GM23248 (cell line): ENCODE data around the gene PRKCB. TPM values are rescaled to one million over a fixed set of nuclear protein-coding genes. Genes with fewer than 3 reads are reported as not detected.

Experiments used
- DNase-seq: peaks from one replicate; pipeline ENCODE4 v3.0.0-alpha.2; 2015
- H2AFZ ChIP-seq: fragments of 200-600 bp; sonication (generic); 2 replicates; pipeline ENCODE4 v1.6.1; 2016; ENCODE audit warnings: antibody characterized with exemption
- H3F3A ChIP-seq: fragments of 200-600 bp; sonication (generic); 2 replicates; pipeline ENCODE4 v1.6.1; 2016; ENCODE audit warnings: mild to moderate bottlenecking, antibody characterized with exemption, mixed run types; ENCODE audit not compliant: insufficient read depth
- H3K27ac ChIP-seq: fragments of 200-600 bp; sonication (generic); 2 replicates; pipeline ENCODE4 v1.5.1; 2016; ENCODE audit warnings: mild to moderate bottlenecking
- H3K27me3 ChIP-seq: fragments of 200-600 bp; sonication (generic); replicated peaks from 2 replicates; pipeline ENCODE4 v1.6.1; 2016; ENCODE audit warnings: mild to moderate bottlenecking; ENCODE audit not compliant: insufficient read depth
- H3K36me3 ChIP-seq: fragments of 200-600 bp; sonication (generic); 2 replicates; pipeline ENCODE4 v1.6.1; 2016; ENCODE audit warnings: low read depth, mild to moderate bottlenecking
- H3K4me1 ChIP-seq: fragments of 200-600 bp; sonication (generic); 2 replicates; pipeline ENCODE4 v1.6.1; 2016; ENCODE audit warnings: mild to moderate bottlenecking; ENCODE audit not compliant: insufficient read depth
- H3K4me2 ChIP-seq: fragments of 200-600 bp; sonication (generic); one replicate; pipeline ENCODE4 v1.6.1; 2016; ENCODE audit warnings: mild to moderate bottlenecking; ENCODE audit not compliant: unreplicated experiment
- H3K4me3 ChIP-seq: fragments of 200-600 bp; sonication (generic); 2 replicates; pipeline ENCODE4 v1.5.1; 2016; ENCODE audit warnings: mild to moderate bottlenecking
- H3K79me2 ChIP-seq: fragments of 200-600 bp; sonication (generic); 2 replicates; pipeline ENCODE4 v1.6.1; 2016; ENCODE audit warnings: mild to moderate bottlenecking; ENCODE audit not compliant: insufficient read depth
- H3K9ac ChIP-seq: fragments of 200-600 bp; sonication (generic); 2 replicates; pipeline ENCODE4 v1.6.1; 2016; ENCODE audit warnings: mild to moderate bottlenecking
- H3K9me2 ChIP-seq: fragments of 200-600 bp; sonication (generic); 2 replicates; pipeline ENCODE4 v1.6.1; 2016; ENCODE audit warnings: mixed run types, mild to moderate bottlenecking, moderate library complexity; ENCODE audit not compliant: insufficient read depth
- H3K9me3 ChIP-seq: fragments of 200-600 bp; sonication (generic); one replicate; pipeline ENCODE4 v1.6.1; 2017; ENCODE audit warnings: low read depth
- H4K20me1 ChIP-seq: fragments of 200-600 bp; sonication (generic); 2 replicates; pipeline ENCODE4 v1.6.0; 2016; ENCODE audit not compliant: insufficient read depth
- EZH2 ChIP-seq: fragments of 200-600 bp; sonication (generic); IDR thresholded peaks from 2 replicates; pipeline ENCODE4 v1.6.1; 2018; ENCODE audit warnings: antibody characterized with exemption, mild to moderate bottlenecking; ENCODE audit not compliant: insufficient read depth, poor library complexity, severe bottlenecking
- EZH2phosphoT487 ChIP-seq: fragments of 200-600 bp; sonication (generic); IDR thresholded peaks from 2 replicates; pipeline ENCODE4 v1.6.1; 2018; ENCODE audit warnings: antibody characterized with exemption, moderate library complexity, mild to moderate bottlenecking, low read depth; ENCODE audit not compliant: insufficient read depth
- WGBS, 2 experiments: methylation state at CpG; one replicate each; pipeline ENCODE4 v1.1.6; 2015 to 2017; ENCODE audit warnings: low lambda C conversion rate in 2 of 2, low coverage in 1 of 2; ENCODE audit errors: missing lambda C conversion rate in 2 of 2; 5-methylcytosine and 5-hydroxymethylcytosine counted together
- in situ Hi-C: fragments of 300-500 bp; cut with MboI; formaldehyde crosslinking; loops from 2 replicates; pipeline ENCODE4 v1.15.0; 2020
- polyA plus RNA-seq: library from polyadenylated mRNA; unstranded; fragments of >200 nt; fragmentation: Nextera tagmentation; extraction: Ambion mirVana; gene quantifications from 2 replicates; pipeline ENCODE4 v1.2.1, GENCODE V29; 2016
- total RNA-seq: library from RNA; depleted of rRNA; stranded (reverse); fragments of >200 nt; shearing (Covaris generic); gene quantifications from 2 replicates; pipeline ENCODE4 v1.2.3, GENCODE V29; 2014

PRKCB gene
- total and polyA plus RNA-seq, 2 experiments from 2014 or later: not detected

DNA sequence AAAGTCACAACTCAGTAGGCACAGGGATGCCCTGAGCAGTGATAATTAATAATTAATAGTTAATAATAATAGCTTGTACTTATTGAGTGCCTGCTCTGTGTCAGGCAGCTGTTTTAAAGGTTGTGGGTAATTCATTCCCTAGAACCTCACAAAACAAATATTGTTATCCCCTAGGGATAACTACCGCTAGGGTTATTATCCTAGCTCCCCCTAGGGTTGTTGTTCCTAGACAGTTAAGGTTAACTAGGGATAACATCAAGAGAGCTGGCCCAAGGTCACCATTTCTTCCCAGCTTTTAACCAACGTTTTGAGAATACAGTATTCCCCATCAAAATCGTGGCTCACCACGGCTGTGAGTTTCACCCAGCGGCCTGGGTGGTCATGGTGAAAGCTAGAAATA is 180.1 kb downstream of the PRKCB start:
- no peak overlapping the region for H3K9ac ChIP-seq
- H3K27ac ChIP-seq: no peak overlapping the region
- H3K9me3 ChIP-seq: no peaks in the 10 kb centered on the region
- no peaks in the 10 kb centered on the region for H3F3A ChIP-seq
- no peaks in the 10 kb centered on the region for H4K20me1 ChIP-seq
- in situ Hi-C loops: loop anchor here (10.0 kb wide), 1 partner anchor 211 kb away; no protein-coding TSS in a partner anchor
- H3K4me2 ChIP-seq: no peak overlapping the region
- WGBS, 2 experiments: 1 to 5% methylated on average over 5 of the region's 5 CpGs
- no peak overlapping the region for H3K4me3 ChIP-seq
- no peak for DNase-seq
- no peaks in the 10 kb centered on the region for H3K79me2 ChIP-seq
- H3K4me1 ChIP-seq: no peaks in the 10 kb centered on the region
- H3K36me3 ChIP-seq: no peaks in the 10 kb centered on the region
- no peaks in the 10 kb centered on the region for H3K9me2 ChIP-seq
- no peak overlapping the region for H2AFZ ChIP-seq
- no peak for TF ChIP-seq EZH2phosphoT487
- no peak for TF ChIP-seq EZH2
- H3K27me3 ChIP-seq: no peaks in the 10 kb centered on the region

DNA sequence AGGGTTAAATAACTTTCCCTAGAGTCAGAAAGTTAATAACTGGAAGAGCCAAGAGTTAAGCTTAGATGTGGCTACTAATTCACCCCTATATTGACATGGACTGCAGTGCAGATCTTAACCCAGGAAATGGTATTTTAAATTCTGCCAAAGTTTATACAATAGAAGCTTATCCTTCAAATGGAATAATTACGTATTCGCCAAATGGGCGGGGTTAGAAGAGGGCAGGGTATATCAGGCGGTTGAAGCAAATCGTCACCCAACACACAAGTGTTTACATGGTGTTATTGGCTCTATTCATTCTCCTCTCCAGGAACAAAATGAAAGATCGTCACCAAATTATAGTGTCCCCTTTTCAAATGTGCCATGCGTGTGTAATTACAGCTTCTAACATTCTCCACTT is 182.7 kb downstream of the PRKCB start:
- H3F3A ChIP-seq: no peaks in the 10 kb centered on the region
- H3K9me3 ChIP-seq: no peaks in the 10 kb centered on the region
- in situ Hi-C loops: loop anchor here (10.0 kb wide), 1 partner anchor 214 kb away; no protein-coding TSS in a partner anchor
- no peaks in the 10 kb centered on the region for H3K4me1 ChIP-seq
- no peaks in the 10 kb centered on the region for H3K79me2 ChIP-seq
- no peak overlapping the region for H3K4me2 ChIP-seq
- no peak overlapping the region for H3K27ac ChIP-seq
- no peak overlapping the region for H3K4me3 ChIP-seq
- no peaks in the 10 kb centered on the region for H4K20me1 ChIP-seq
- H2AFZ ChIP-seq: no peak overlapping the region
- no peak for DNase-seq
- no peak overlapping the region for H3K9ac ChIP-seq
- TF ChIP-seq EZH2phosphoT487 (no peak), EZH2 (no peak)
- 61 to 68% methylated on average over 7 of the region's 7 CpGs for WGBS, 2 experiments
- H3K9me2 ChIP-seq: no peaks in the 10 kb centered on the region
- H3K36me3 ChIP-seq: no peaks in the 10 kb centered on the region
- no peaks in the 10 kb centered on the region for H3K27me3 ChIP-seq

DNA sequence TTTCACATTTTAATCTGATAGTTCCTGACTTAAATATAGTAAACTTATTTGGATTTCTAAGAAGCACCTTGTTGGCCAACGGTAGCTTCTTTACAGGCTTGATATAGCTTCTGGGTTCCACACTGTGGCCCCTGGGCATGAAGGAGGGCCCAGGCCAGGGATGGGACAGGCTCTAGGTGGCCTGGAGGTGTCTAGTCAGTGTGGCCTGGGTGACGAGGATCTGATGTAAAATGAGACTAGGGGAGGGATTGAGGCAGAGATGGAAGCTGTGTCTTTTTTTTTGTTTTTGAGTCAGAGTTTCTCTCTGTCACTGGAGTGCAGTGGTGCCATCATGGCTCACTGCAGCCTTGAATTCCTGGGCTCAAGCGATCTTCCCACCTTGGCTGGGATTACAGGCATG is 187.0 kb downstream of the PRKCB start:
- in situ Hi-C loops: no loop called here
- Histone ChIP-seq H3K4me1 (no peaks in the 10 kb centered on the region), H3K36me3 (no peaks in the 10 kb centered on the region), H3K9me2 (no peaks in the 10 kb centered on the region), H4K20me1 (no peaks in the 10 kb centered on the region), H3K4me2 (no peak overlapping the region), H3K27me3 (no peaks in the 10 kb centered on the region), H3K9ac (no peak overlapping the region), H3K4me3 (no peak overlapping the region), H2AFZ (no peak overlapping the region), H3K27ac (no peak overlapping the region), H3K79me2 (no peaks in the 10 kb centered on the region), H3F3A (no peaks in the 10 kb centered on the region), H3K9me3 (no peaks in the 10 kb centered on the region)
- no peak for TF ChIP-seq EZH2phosphoT487
- TF ChIP-seq EZH2: no peak
- no peak for DNase-seq
- 30 to 35% methylated on average over 3 of the region's 3 CpGs for WGBS, 2 experiments

DNA sequence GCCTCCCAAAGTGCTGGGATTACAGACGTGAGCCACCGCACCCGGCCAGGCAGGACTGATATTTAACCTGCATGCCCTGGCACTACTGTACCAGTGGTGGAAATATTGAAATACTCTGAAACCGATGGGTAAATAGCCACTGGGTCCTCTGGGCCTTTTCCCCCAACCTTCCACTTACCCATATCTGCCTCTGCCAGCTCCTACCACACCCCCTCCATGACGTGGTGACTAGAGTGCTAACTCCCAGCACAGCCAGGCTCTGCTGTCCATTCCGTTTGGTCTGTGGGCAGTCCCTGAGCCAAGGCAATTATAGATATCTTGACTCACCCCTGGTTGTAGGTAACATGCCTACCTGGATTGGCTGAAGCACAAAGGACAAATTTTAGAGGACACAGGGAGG is 187.8 kb downstream of the PRKCB start:
- no peak overlapping the region for H2AFZ ChIP-seq
- no peak overlapping the region for H3K4me2 ChIP-seq
- 28 to 31% methylated on average over 6 of the region's 6 CpGs for WGBS, 2 experiments
- no peaks in the 10 kb centered on the region for H3K9me2 ChIP-seq
- in situ Hi-C loops: no loop called here
- no peaks in the 10 kb centered on the region for H3K4me1 ChIP-seq
- no peaks in the 10 kb centered on the region for H3K27me3 ChIP-seq
- no peak overlapping the region for H3K4me3 ChIP-seq
- no peaks in the 10 kb centered on the region for H3K79me2 ChIP-seq
- no peaks in the 10 kb centered on the region for H3K36me3 ChIP-seq
- no peaks in the 10 kb centered on the region for H3K9me3 ChIP-seq
- H3K9ac ChIP-seq: no peak overlapping the region
- TF ChIP-seq EZH2: no peak
- no peak for TF ChIP-seq EZH2phosphoT487
- no peaks in the 10 kb centered on the region for H4K20me1 ChIP-seq
- no peak for DNase-seq
- H3F3A ChIP-seq: no peaks in the 10 kb centered on the region
- no peak overlapping the region for H3K27ac ChIP-seq

DNA sequence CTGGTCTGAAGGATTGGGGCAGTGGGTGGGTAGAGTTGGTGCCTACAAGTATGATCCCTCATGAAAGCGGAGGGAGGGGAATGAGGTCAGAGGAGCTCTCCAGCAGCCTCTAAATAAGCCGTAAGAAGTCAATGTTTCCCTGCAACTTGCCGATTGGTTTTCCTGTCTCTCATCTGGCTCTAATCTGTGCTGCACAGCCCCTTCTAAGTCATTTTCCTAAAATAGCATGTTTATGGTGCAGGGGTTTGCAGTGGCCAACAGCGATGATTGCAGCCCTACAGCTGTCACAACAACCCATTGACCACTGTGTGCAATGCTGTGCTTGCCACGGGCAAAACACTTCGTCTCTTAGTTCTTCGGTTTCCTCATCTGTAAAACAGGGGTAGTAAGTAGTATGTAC is 189.2 kb downstream of the PRKCB start:
- Histone ChIP-seq H3K27ac (no peak overlapping the region), H3F3A (no peaks in the 10 kb centered on the region), H3K9me3 (no peaks in the 10 kb centered on the region), H3K4me3 (no peak overlapping the region), H3K9me2 (no peaks in the 10 kb centered on the region), H3K36me3 (no peaks in the 10 kb centered on the region), H4K20me1 (no peaks in the 10 kb centered on the region), H2AFZ (no peak overlapping the region), H3K9ac (no peak overlapping the region), H3K4me1 (no peaks in the 10 kb centered on the region), H3K79me2 (no peaks in the 10 kb centered on the region), H3K4me2 (no peak overlapping the region), H3K27me3 (no peaks in the 10 kb centered on the region)
- DNase-seq: no peak
- 28 to 30% methylated on average over 7 of the region's 7 CpGs for WGBS, 2 experiments
- TF ChIP-seq EZH2phosphoT487 (no peak), EZH2 (no peak)
- in situ Hi-C loops: no loop called here
